Pancreas (tissue), 10 donors: ENCODE data around the gene DRAP1. TPM values are rescaled to one million over a fixed set of nuclear protein-coding genes. Genes with fewer than 3 reads are reported as not detected.

Experiments
- ATAC-seq, 4 donors: fragments of 200-7000 bp; cut with Tn5 transposase; one replicate each; pipeline versions ENCODE4 v1.8.0 to v1.9.1; 2020; ENCODE audit warnings: mild to moderate bottlenecking in 4 of 4, moderate library complexity in 4 of 4
- DNase-seq, 6 donors: peaks; one replicate each; pipeline ENCODE4 v3.0.0-alpha.2; 2020
- FAIRE-seq: peaks from 2 replicates; lab custom pipeline; 2012; peaks lifted over from hg19 to GRCh38; lab: Jason Lieb, UNC
- H3K27ac ChIP-seq, 4 donors: fragments of 200-600 bp; sonication (generic); 1 replicate in 3 of 4; 2 replicates in 1 of 4; pipeline versions ENCODE4 v1.5.0 to v1.8.0; 2020
- H3K27me3 ChIP-seq, 4 donors: fragments of 200-600 bp; one replicate each; pipeline ENCODE4 v1.8.0; 2021
- H3K36me3 ChIP-seq, 3 donors: fragments of 200-600 bp; sonication (generic) in 1 of 3; one replicate each; pipeline versions ENCODE4 v1.5.0 to v1.8.0; 2020 to 2021
- H3K4me1 ChIP-seq, 3 donors: fragments of 200-600 bp; one replicate each; pipeline ENCODE4 v1.8.0; 2021
- H3K4me3 ChIP-seq, 4 donors: fragments of 200-600 bp; sonication (generic) in 2 of 4; one replicate each; pipeline versions ENCODE4 v1.5.0 to v1.8.0; 2020 to 2021
- H3K9me3 ChIP-seq, 4 donors: fragments of 200-600 bp; one replicate each; pipeline ENCODE4 v1.8.0; 2021
- CTCF ChIP-seq, 4 donors: fragments of 200-600 bp; sonication (generic) in 3 of 4; IDR thresholded peaks; one replicate each; pipeline versions ENCODE4 v1.5.0 to v1.8.0; 2021; ENCODE audit warnings: antibody characterized with exemption in 4 of 4
- whole genome bisulfite sequencing, 2 donors: extraction: QIAGEN DNeasy Blood & Tissue Kit; methylation state at CpG; one replicate each; pipeline ENCODE4 v1.1.7; 2013; 5-methylcytosine and 5-hydroxymethylcytosine counted together
- intact Hi-C, 3 donors: fragments of 100-400 bp; cut with DNase I; formaldehyde crosslinking; loops; one replicate each; pipeline versions ENCODE4 v1.11.1 to v1.14.2; 2022
- polyA plus RNA-seq, 2 donors: library from polyadenylated mRNA; stranded (reverse); fragments of 200-250 nt; gene quantifications; one replicate each; pipeline ENCODE4 v1.2.3, GENCODE V29; 2013
- total RNA-seq, 6 donors: library from RNA; stranded (reverse); fragmentation: NEBNext Ultra II Directional in 4 of 6; extraction: Animal tissue kit (Norgen Biotek cat#: 25700) in 4 of 6; gene quantifications; one replicate each; pipeline versions ENCODE4 v1.2.1 to v1.2.4, GENCODE V29; 2021 to 2023
- donor health status: healthy with polysubstance abuse.
- donor health status: DM: no; HTN: no; CAD: no; lungs with moderate emphysema.
- donor health status: DM: no; HTN: no; CAD: no.
- donor health status: control.
- donor health status: control.
- donor health status: Bipolar disorder and iron deficiency.
- donor health status: DM: yes; HTN: yes; CAD: no.
- donor health status: DM: no; HTN: no; CAD: no.
- donor health status: DM: no; HTN: no; CAD: no.
- donor health status: DM: yes; HTN: yes; CAD: no.

Gene DRAP1
- total RNA-seq: 10 to 100 TPM; 20.4 to 31.7 (median 25.1) TPM
- polyA plus RNA-seq: 10 to 100 TPM; 58.5 to 58.8 TPM

- FAIRE-seq: no peak
- WGBS, 2 donors: 0 to 1% methylated on average over 36 to 59 of the region's 59 CpGs
- Histone ChIP-seq H3K4me3 (peak within 1 kb of the TSS; percentile 95 to 98 (median 97)), H3K9me3 (no peaks in the 10 kb centered on the region), H3K4me1 (peaks cover 0 to 25% (median 12%) of the 10 kb centered on the region in 3 donors), H3K27ac (peak within 1 kb of the TSS; percentile 63 to 85 (median 82)), H3K36me3 (no peaks in the 10 kb centered on the region), H3K27me3 (no peaks in the 10 kb centered on the region)
- peak; percentile 91 to 95 (median 93) for ATAC-seq
- intact Hi-C loops: no loop called here
- peak; percentile 99 to 100 (median 100) for DNase-seq
- no peak for TF ChIP-seq CTCF (IDR thresholded peaks at IDR 0.05)
Observed at GRCh38 chr11:65919141-65919572, at the start of gene DRAP1. Gene DRAP1 (plus strand): TSS chr11:65919426. CDS start chr11:65919502, 76 bp downstream.

- TF ChIP-seq CTCF (IDR thresholded peaks at IDR 0.05): no peak
- Histone ChIP-seq H3K9me3 (no peaks in the 10 kb centered on the region), H3K27ac (no peak overlapping the region), H3K4me3 (no peak overlapping the region), H3K4me1 (no peaks in the 10 kb centered on the region), H3K27me3 (no peaks in the 10 kb centered on the region), H3K36me3 (peaks cover 0 to 15% (median 2%) of the 10 kb centered on the region in 3 donors)
- ATAC-seq (no peak), FAIRE-seq (no peak), DNase-seq (peak in 1 of 6 donors; percentile 69)
- intact Hi-C loops: no loop called here
- 76 to 85% methylated on average over 22 to 24 of the region's 24 CpGs for WGBS, 2 donors
Observed at GRCh38 chr11:65869643-65870306, 49.5 kb upstream of the DRAP1 start.

- H3K27me3 ChIP-seq: no peaks in the 10 kb centered on the region
- DNase-seq (peak in 1 of 6 donors; percentile 52), FAIRE-seq (no peak), ATAC-seq (no peak)
- H3K27ac ChIP-seq: no peak overlapping the region
- WGBS, 2 donors: 80 to 85% methylated on average over 11 of the region's 11 CpGs
- H3K9me3 ChIP-seq: no peaks in the 10 kb centered on the region
- no peak for TF ChIP-seq CTCF (IDR thresholded peaks at IDR 0.05)
- peaks cover 0 to 10% (median 0%) of the 10 kb centered on the region in 3 donors for H3K36me3 ChIP-seq
- intact Hi-C loops: no loop called here
- H3K4me3 ChIP-seq: no peak overlapping the region
- H3K4me1 ChIP-seq: no peaks in the 10 kb centered on the region
Observed at GRCh38 chr11:65870307-65870658, 48.9 kb upstream of the DRAP1 start.

- ATAC-seq: no peak
- intact Hi-C loops: no loop called here
- Histone ChIP-seq H3K9me3 (no peaks in the 10 kb centered on the region), H3K27me3 (no peaks in the 10 kb centered on the region), H3K27ac (peak overlapping the region in 2 of 4 donors; percentile 52 to 55), H3K4me1 (no peaks in the 10 kb centered on the region), H3K4me3 (no peak overlapping the region), H3K36me3 (peaks cover 0 to 3% (median 0%) of the 10 kb centered on the region in 3 donors)
- DNase-seq: peak in 2 of 6 donors; percentile 12 to 60
- no peak for TF ChIP-seq CTCF (IDR thresholded peaks at IDR 0.05)
- no peak for FAIRE-seq
- WGBS, 2 donors: 75 to 80% methylated on average over 24 of the region's 24 CpGs
Observed at GRCh38 chr11:65870706-65871681, 48.2 kb upstream of the DRAP1 start.
